ENCODE results near the gene TTLL10. TPM values are rescaled to one million over a fixed set of nuclear protein-coding genes. Genes with fewer than 3 reads are reported as not detected.

The TTLL10 gene
- total and polyA plus RNA-seq, 5 donors from 2014 or later: not detected

- no peak for ATAC-seq (ENCODE audit: low read depth in 2 of 2)
- Histone ChIP-seq H3K27ac (ENCODE audit: insufficient read depth, low read length, poor library complexity, severe bottlenecking) (no peak overlapping the region), H3K4me3 (ENCODE audit: low read depth, low read length) (no peak overlapping the region), H3K36me3 (ENCODE audit: control insufficient read depth, insufficient read depth, low read length) (no peaks in the 10 kb centered on the region), H3K4me1 (ENCODE audit: control insufficient read depth, insufficient read depth, low read length, poor library complexity, severe bottlenecking) (peaks cover 14% of the 10 kb centered on the region), H3K27me3 (ENCODE audit: control insufficient read depth, insufficient read depth, low read length) (no peaks in the 10 kb centered on the region), H3K9me3 (ENCODE audit: control insufficient read depth in 2 of 2, low read length in 2 of 2) (peaks cover 0 to 3% of the 10 kb centered on the region in 2 experiments)
- H3K4me1 Mint-ChIP-seq: peaks cover 0 to 4% (median 0%) of the 10 kb centered on the region in 4 donors
- no peak for DNase-seq
- peaks cover 3 to 24% (median 3%) of the 10 kb centered on the region in 7 donors for H3K9me3 Mint-ChIP-seq
- H3K27ac Mint-ChIP-seq: peak overlapping the region in 2 of 3 donors; percentile 77 to 78
- H3K27me3 Mint-ChIP-seq: no peaks in the 10 kb centered on the region
- peak overlapping the region; percentile 73 to 80 (median 77) for H3K4me3 Mint-ChIP-seq
- no peaks in the 10 kb centered on the region for H3K36me3 Mint-ChIP-seq
Measured at GRCh38 chr1:1156140-1157032, 17.3 kb upstream of the TTLL10 start.

GRCh38 chr1:1157033-1157365 is 16.7 kb upstream of the TTLL10 start:
- Histone ChIP-seq H3K4me3 (ENCODE audit: low read depth, low read length) (no peak overlapping the region), H3K9me3 (ENCODE audit: control insufficient read depth in 2 of 2, low read length in 2 of 2) (peaks cover 0 to 3% of the 10 kb centered on the region in 2 experiments), H3K4me1 (ENCODE audit: control insufficient read depth, insufficient read depth, low read length, poor library complexity, severe bottlenecking) (peaks cover 14% of the 10 kb centered on the region), H3K27me3 (ENCODE audit: control insufficient read depth, insufficient read depth, low read length) (no peaks in the 10 kb centered on the region), H3K36me3 (ENCODE audit: control insufficient read depth, insufficient read depth, low read length) (no peaks in the 10 kb centered on the region), H3K27ac (ENCODE audit: insufficient read depth, low read length, poor library complexity, severe bottlenecking) (no peak overlapping the region)
- Mint-ChIP-seq H3K27ac (peak overlapping the region in 1 of 3 donors; percentile 55), H3K4me3 (peak overlapping the region in 3 of 4 donors; percentile 58 to 77 (median 64)), H3K4me1 (peaks cover 0 to 4% (median 0%) of the 10 kb centered on the region in 4 donors), H3K9me3 (peaks cover 3 to 24% (median 3%) of the 10 kb centered on the region in 7 donors), H3K27me3 (no peaks in the 10 kb centered on the region), H3K36me3 (no peaks in the 10 kb centered on the region)
- DNase-seq (no peak), ATAC-seq (ENCODE audit: low read depth in 2 of 2) (no peak)

DNA sequence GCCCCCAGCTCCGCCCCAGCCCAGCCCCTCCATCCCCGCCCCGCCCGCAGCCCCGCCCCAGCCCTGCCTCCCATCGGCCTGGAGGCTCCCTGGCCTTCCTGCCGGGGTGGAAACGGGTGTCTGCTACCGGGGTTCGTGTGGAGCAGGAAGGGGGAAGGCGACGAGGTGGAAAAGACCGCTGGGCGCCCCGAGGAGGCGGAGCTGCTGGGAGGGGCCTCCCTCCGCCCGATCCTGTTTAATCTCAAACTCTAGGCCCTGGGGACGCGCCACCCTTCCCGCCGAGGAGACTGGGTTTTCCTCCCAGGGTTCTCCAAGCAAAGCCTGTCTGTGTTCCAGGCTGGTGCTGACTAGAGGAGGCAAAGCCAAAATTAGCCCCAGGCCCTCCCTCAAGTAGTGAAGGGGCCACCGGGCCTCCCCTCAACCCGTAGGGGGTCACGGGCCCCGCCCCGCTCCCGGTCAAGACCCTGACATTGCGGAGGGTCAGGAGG is 16.2 kb upstream of the TTLL10 start:
- no peaks in the 10 kb centered on the region for H3K27me3 ChIP-seq (ENCODE audit: control insufficient read depth, insufficient read depth, low read length)
- DNase-seq (peak; percentile 40 to 66 (median 58)), ATAC-seq (ENCODE audit: low read depth in 2 of 2) (peak; percentile 55 to 58)
- H3K27ac ChIP-seq (ENCODE audit: insufficient read depth, low read length, poor library complexity, severe bottlenecking): peak overlapping the region; percentile 82
- Mint-ChIP-seq H3K27me3 (no peaks in the 10 kb centered on the region), H3K4me3 (peak overlapping the region; percentile 75 to 86 (median 80)), H3K4me1 (peaks cover 0 to 4% (median 0%) of the 10 kb centered on the region in 4 donors), H3K36me3 (no peaks in the 10 kb centered on the region), H3K27ac (peak overlapping the region in 1 of 3 donors; percentile 71), H3K9me3 (peaks cover 2 to 20% (median 3%) of the 10 kb centered on the region in 7 donors)
- H3K4me1 ChIP-seq (ENCODE audit: control insufficient read depth, insufficient read depth, low read length, poor library complexity, severe bottlenecking): peaks cover 14% of the 10 kb centered on the region
- peaks cover 0 to 3% of the 10 kb centered on the region in 2 experiments for H3K9me3 ChIP-seq (ENCODE audit: control insufficient read depth in 2 of 2, low read length in 2 of 2)
- H3K36me3 ChIP-seq (ENCODE audit: control insufficient read depth, insufficient read depth, low read length): no peaks in the 10 kb centered on the region
- H3K4me3 ChIP-seq (ENCODE audit: low read depth, low read length): peak overlapping the region; percentile 67

DNA sequence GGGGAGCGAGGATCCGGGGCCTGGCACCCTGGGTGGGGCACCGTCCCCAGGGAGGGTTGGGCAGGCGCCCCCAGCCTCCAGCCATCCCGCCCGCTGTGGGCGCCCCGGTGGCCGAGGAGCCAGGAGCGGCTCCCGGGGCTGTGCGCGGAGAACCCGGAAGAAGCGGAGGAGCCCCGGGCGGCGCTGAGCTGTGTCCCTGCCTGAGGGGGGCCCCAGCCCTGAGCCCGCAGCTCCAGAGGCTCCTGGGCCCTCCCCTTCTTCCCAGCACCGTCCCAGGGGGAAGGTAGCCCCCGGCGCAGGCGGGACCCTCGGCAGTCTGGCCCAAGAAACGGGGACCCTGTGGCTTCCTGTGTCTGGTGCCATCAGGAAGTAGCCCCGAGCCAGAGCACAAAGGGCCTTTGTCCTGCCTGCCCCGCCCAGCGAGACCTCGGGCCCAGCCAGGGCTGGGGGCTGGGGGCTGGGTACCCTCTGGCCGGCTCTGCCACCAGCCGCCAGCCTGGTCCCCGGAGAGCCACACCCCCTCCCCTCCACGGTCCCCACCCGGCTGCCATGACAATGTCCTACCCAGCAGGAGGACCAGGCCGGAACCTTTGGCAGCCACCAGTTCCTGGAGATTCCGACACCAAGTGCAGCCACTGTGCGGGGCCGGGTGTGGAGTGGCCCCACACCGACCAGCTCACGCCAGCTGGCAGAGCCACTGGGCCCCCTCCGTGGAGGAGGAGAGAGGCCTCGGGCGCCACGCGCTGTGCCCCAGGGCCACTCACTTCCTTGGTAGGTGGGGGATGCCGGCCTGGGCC is 15.6 kb upstream of the TTLL10 start:
- H3K27ac Mint-ChIP-seq: peak overlapping the region in 2 of 3 donors; percentile 25 to 32

GRCh38 chr1:1160281-1160930 is 13.3 kb upstream of the TTLL10 start:
- no peaks in the 10 kb centered on the region for H3K27me3 Mint-ChIP-seq
- peaks cover 0 to under 1% (median 0%) of the 10 kb centered on the region in 7 donors for H3K9me3 Mint-ChIP-seq
- no peak for ATAC-seq (ENCODE audit: low read depth in 2 of 2)
- no peaks in the 10 kb centered on the region for H3K36me3 ChIP-seq (ENCODE audit: control insufficient read depth, insufficient read depth, low read length)
- H3K9me3 ChIP-seq (ENCODE audit: control insufficient read depth in 2 of 2, low read length in 2 of 2): no peaks in the 10 kb centered on the region
- H3K4me1 ChIP-seq (ENCODE audit: control insufficient read depth, insufficient read depth, low read length, poor library complexity, severe bottlenecking): peaks cover 14% of the 10 kb centered on the region
- H3K4me3 ChIP-seq (ENCODE audit: low read depth, low read length): no peak overlapping the region
- H3K27ac Mint-ChIP-seq: peak overlapping the region in 1 of 3 donors; percentile 79
- peaks cover 0 to 2% (median 0%) of the 10 kb centered on the region in 4 donors for H3K4me1 Mint-ChIP-seq
- H3K27me3 ChIP-seq (ENCODE audit: control insufficient read depth, insufficient read depth, low read length): no peaks in the 10 kb centered on the region
- no peak for DNase-seq
- no peak overlapping the region for H3K27ac ChIP-seq (ENCODE audit: insufficient read depth, low read length, poor library complexity, severe bottlenecking)
- no peaks in the 10 kb centered on the region for H3K36me3 Mint-ChIP-seq
- no peak overlapping the region for H3K4me3 Mint-ChIP-seq

More for the DNA sequence above, 15.6 kb upstream of the TTLL10 start:
- Mint-ChIP-seq H3K4me3 (peak overlapping the region in 2 of 4 donors; percentile 9 to 77), H3K4me1 (peaks cover 0 to 2% (median 0%) of the 10 kb centered on the region in 4 donors), H3K27me3 (no peaks in the 10 kb centered on the region), H3K36me3 (no peaks in the 10 kb centered on the region), H3K9me3 (peaks cover 2 to 13% (median 3%) of the 10 kb centered on the region in 7 donors)
- peaks cover 14% of the 10 kb centered on the region for H3K4me1 ChIP-seq (ENCODE audit: control insufficient read depth, insufficient read depth, low read length, poor library complexity, severe bottlenecking)
- H3K4me3 ChIP-seq (ENCODE audit: low read depth, low read length): peak overlapping the region; percentile 67
- H3K27ac ChIP-seq (ENCODE audit: insufficient read depth, low read length, poor library complexity, severe bottlenecking): peak overlapping the region; percentile 82
- no peaks in the 10 kb centered on the region for H3K27me3 ChIP-seq (ENCODE audit: control insufficient read depth, insufficient read depth, low read length)
- no peaks in the 10 kb centered on the region for H3K36me3 ChIP-seq (ENCODE audit: control insufficient read depth, insufficient read depth, low read length)
- DNase-seq: peak; percentile 14 to 55 (median 47)
- ATAC-seq (ENCODE audit: low read depth in 2 of 2): peak; percentile 44 to 57
- H3K9me3 ChIP-seq (ENCODE audit: control insufficient read depth in 2 of 2, low read length in 2 of 2): no peaks in the 10 kb centered on the region

GRCh38 chr1:1161078-1161682 is 12.5 kb upstream of the TTLL10 start:
- Histone ChIP-seq H3K9me3 (ENCODE audit: control insufficient read depth in 2 of 2, low read length in 2 of 2) (no peaks in the 10 kb centered on the region), H3K36me3 (ENCODE audit: control insufficient read depth, insufficient read depth, low read length) (no peaks in the 10 kb centered on the region), H3K27ac (ENCODE audit: insufficient read depth, low read length, poor library complexity, severe bottlenecking) (no peak overlapping the region), H3K27me3 (ENCODE audit: control insufficient read depth, insufficient read depth, low read length) (no peaks in the 10 kb centered on the region), H3K4me1 (ENCODE audit: control insufficient read depth, insufficient read depth, low read length, poor library complexity, severe bottlenecking) (peaks cover 17% of the 10 kb centered on the region), H3K4me3 (ENCODE audit: low read depth, low read length) (no peak overlapping the region)
- Mint-ChIP-seq H3K27me3 (no peaks in the 10 kb centered on the region), H3K9me3 (no peaks in the 10 kb centered on the region), H3K4me1 (peaks cover 0 to 2% (median 0%) of the 10 kb centered on the region in 4 donors), H3K4me3 (no peak overlapping the region), H3K36me3 (no peaks in the 10 kb centered on the region), H3K27ac (no peak overlapping the region)
- DNase-seq (no peak), ATAC-seq (ENCODE audit: low read depth in 2 of 2) (no peak)

DNA sequence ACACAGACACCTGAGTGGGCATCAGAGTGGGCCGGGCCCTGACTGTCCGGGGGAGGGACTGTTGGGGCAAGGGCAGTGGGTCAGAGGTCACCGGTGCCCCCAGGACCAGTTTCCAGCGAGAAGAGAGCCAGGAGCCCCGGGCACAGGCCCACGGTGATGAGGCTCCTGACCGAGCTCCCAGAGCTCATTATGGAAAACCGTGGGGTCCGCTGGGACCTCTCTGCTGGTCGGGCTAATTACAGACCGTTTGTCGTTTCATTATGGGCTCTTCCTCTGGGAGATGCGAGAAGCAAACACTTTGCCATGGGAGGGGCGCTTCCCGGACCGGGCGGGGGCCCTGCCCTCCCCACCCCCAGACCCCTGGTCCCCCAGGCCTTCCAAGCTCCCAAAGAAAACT is 12.0 kb upstream of the TTLL10 start:
- ATAC-seq (ENCODE audit: low read depth in 2 of 2): no peak
- Histone ChIP-seq H3K9me3 (ENCODE audit: control insufficient read depth in 2 of 2, low read length in 2 of 2) (no peaks in the 10 kb centered on the region), H3K27me3 (ENCODE audit: control insufficient read depth, insufficient read depth, low read length) (no peaks in the 10 kb centered on the region), H3K36me3 (ENCODE audit: control insufficient read depth, insufficient read depth, low read length) (no peaks in the 10 kb centered on the region), H3K4me3 (ENCODE audit: low read depth, low read length) (no peak overlapping the region), H3K4me1 (ENCODE audit: control insufficient read depth, insufficient read depth, low read length, poor library complexity, severe bottlenecking) (peaks cover 17% of the 10 kb centered on the region), H3K27ac (ENCODE audit: insufficient read depth, low read length, poor library complexity, severe bottlenecking) (no peak overlapping the region)
- Mint-ChIP-seq H3K4me3 (no peak overlapping the region), H3K27ac (no peak overlapping the region), H3K4me1 (peaks cover 0 to 2% (median 0%) of the 10 kb centered on the region in 4 donors), H3K27me3 (no peaks in the 10 kb centered on the region), H3K9me3 (no peaks in the 10 kb centered on the region), H3K36me3 (no peaks in the 10 kb centered on the region)
- DNase-seq: no peak
